Fibroblast of pulmonary artery (primary cell): Measurements from ENCODE around the gene SLC37A2.

Source experiments
- DNase-seq: peaks from one replicate; pipeline ENCODE4 v3.0.0-alpha.2; 2010; ENCODE audit warnings: low read depth
- H3K4me3 ChIP-seq: replicated peaks from 2 replicates; pipeline ENCODE4 v1.5.1; 2011; ENCODE audit warnings: low read depth, mild to moderate bottlenecking, control low read depth, low read length, moderate library complexity
- TF ChIP-seq, protein P1 (sequence below): IDR thresholded peaks from 2 replicates; pipeline ENCODE4 v1.5.1; 2011; ENCODE audit warnings: mild to moderate bottlenecking, control low read depth, low read length, inconsistent platforms; ENCODE audit errors: missing control alignments

Gene SLC37A2

DNA sequence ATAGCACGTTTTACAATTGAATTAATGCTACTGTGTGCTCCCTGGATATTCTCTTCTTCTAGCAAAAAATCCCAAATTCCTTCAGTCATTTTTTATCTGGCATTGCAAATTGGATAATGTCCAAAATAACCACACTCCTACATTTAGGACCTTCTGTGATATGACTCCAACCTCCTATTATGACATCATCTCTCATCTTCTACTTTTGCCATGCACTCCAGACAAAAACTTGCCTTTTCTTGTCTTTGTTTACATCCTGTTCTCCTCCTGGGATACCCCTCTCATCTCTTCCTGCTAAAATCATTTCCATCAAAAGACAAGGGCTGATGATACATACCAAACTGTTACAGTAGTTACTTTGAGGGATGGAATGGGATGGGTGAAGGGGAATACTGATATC, 69.0 kb downstream of the SLC37A2 start:
- TF ChIP-seq, protein P1, sequence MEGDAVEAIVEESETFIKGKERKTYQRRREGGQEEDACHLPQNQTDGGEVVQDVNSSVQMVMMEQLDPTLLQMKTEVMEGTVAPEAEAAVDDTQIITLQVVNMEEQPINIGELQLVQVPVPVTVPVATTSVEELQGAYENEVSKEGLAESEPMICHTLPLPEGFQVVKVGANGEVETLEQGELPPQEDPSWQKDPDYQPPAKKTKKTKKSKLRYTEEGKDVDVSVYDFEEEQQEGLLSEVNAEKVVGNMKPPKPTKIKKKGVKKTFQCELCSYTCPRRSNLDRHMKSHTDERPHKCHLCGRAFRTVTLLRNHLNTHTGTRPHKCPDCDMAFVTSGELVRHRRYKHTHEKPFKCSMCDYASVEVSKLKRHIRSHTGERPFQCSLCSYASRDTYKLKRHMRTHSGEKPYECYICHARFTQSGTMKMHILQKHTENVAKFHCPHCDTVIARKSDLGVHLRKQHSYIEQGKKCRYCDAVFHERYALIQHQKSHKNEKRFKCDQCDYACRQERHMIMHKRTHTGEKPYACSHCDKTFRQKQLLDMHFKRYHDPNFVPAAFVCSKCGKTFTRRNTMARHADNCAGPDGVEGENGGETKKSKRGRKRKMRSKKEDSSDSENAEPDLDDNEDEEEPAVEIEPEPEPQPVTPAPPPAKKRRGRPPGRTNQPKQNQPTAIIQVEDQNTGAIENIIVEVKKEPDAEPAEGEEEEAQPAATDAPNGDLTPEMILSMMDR: no peak

DNA sequence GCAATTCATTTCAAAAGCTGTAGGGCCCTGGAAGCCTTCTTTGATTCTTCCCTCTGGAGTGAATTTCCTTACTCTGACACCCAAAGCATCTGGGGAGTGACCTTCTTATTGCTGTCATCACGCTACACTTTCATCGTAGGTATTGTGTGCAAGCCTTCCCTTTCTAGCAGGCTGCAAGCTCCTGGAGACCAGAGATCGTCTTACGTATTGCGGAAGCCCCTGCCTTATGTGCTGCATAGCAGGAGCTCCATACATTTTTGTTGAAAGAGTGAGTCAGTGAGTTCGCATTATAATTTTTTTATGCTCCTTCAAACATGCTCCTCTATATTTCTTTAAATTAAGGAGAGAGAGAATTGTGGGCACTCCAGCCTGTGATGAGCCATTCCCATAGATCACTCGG, 69.5 kb downstream of the SLC37A2 start:
- TF ChIP-seq, protein P1: no peak
- DNase-seq: no peak
- H3K4me3 ChIP-seq: no peak overlapping the region

More for the DNA sequence above, 69.0 kb downstream of the SLC37A2 start:
- DNase-seq: peak; percentile 51
- no peak overlapping the region for H3K4me3 ChIP-seq

DNA sequence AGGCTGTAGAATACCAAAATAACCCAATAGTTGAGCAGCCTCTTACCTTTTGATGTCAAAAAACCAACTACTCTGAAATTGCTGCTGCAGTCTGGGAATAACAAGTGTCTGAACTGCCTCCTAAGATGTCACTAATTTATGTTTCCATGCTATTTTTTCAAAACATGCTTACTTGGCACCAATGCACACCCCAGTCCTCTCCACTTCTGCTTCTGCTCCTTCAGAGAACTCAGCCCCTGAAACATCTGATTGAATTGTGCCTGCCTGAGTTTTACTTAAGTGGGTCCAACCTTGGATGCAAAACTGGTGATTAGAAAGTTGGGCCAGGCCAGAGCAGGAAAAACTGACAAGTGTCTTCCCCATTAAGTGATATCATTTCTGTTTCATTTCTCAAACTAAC, 72.9 kb downstream of the SLC37A2 start:
- no peak for DNase-seq
- H3K4me3 ChIP-seq: no peak overlapping the region
- TF ChIP-seq, protein P1: no peak

DNA sequence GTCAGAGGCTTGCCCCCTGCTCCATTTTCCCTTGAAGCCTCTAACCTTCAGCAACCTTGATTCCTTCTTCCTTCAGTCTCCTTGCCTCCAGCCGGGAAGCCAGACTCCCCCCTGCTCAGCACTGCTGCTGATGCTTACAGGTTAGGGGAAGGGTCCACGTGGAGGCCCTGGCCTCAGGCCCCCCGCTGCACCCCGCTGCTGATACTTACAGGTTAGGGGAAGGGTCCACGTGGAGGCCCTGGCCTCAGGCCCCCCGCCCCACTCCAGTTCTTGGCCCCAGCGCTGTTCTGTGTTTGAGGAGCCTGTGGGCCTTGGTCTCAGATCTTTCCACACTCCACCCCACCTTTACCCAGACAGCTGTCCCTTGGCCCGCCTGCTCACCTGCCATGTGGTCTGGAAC, 75.9 kb downstream of the SLC37A2 start:
- TF ChIP-seq, protein P1: no peak
- H3K4me3 ChIP-seq: no peak overlapping the region
- no peak for DNase-seq

DNA sequence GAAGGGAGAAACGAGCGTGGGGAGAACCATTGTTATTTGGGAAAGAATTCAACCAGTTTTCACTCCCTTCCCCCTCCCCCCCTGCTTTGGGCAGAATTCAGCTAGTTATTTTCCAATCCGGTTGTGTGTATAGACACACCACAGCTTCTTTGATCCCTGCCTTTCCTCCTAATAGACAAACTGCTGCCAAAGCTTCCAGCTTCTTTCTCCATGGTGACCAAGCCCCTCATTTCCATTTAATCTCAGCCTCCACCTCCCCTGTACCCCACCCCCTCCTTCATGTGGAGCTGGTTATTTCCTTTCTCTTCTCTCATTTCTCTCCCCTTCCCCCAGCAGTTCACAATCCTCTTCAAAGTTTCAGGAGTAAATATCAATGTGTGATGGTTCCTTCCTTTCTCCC, 76.7 kb downstream of the SLC37A2 start:
- no peak for DNase-seq
- TF ChIP-seq, protein P1: no peak
- no peak overlapping the region for H3K4me3 ChIP-seq
